Measurements from ENCODE around the gene MIAT. TPM values are rescaled to one million over a fixed set of nuclear protein-coding genes. Genes with fewer than 3 reads are reported as not detected.

The MIAT gene
- total and polyA plus RNA-seq, 9 of the 15 experiments (the other 6 are each of a cell fraction or from before 2014, with no cell fraction given) = 0.03 to 0.93 (median 0.34) TPM

DNA sequence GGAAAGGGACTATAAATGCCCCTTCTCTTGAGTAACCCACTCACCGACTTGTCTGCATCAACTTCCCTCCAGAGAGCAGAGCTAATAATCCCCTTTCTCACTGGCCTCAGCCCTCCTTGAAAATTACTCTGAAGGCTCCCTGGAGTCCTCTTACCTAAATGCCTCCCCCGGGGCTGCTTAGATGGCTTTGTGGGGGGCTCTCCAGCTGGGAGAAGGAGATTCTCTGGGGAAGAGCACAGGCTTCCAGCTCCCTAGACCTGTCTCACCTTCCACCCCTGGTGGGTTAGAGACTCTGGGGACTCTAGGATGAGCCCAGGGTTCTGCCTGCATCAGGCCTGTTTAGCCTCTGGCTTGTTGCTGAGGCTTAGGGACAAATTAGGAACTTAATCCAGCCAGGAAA, 39.8 kb downstream of the MIAT start:
- H3K27ac ChIP-seq (ENCODE audit: extremely low read depth, low read depth, low read length) = no peak overlapping the region
- ChIA-PET CTCF (ENCODE audit: low intra/inter-chr PET ratio) (no interaction called here), POLR2A (no interaction called here)
- H3K4me3 ChIP-seq = no peak overlapping the region
- no peaks in the 10 kb centered on the region for H3K27me3 ChIP-seq (ENCODE audit: control insufficient read depth in 2 of 2, insufficient read depth in 2 of 2, low read length in 2 of 2)
- no TSS peak for BruUV-seq (replicated peaks)
- no peaks in the 10 kb centered on the region for H4K20me1 ChIP-seq (replicated peaks; ENCODE audit: control insufficient read depth, insufficient read depth, low read length)
- intact Hi-C loops (cut with micrococcal nuclease) (no loop called here), in situ Hi-C loops (cut with MboI) (no loop called here)
- no peak overlapping the region for H3K4me2 ChIP-seq (ENCODE audit: insufficient read depth, low read length)
- H3K9me1 ChIP-seq (ENCODE audit: control insufficient read depth, insufficient read depth, low read length) = no peaks in the 10 kb centered on the region
- 0 out of 2 replicates have a peak, but pooled peaks cover 2% of the 10 kb centered on the region for H3K9me3 ChIP-seq (replicated peaks; ENCODE audit: control insufficient read depth, insufficient read depth, low read depth, low read length)
- TF ChIP-seq, protein P1, sequence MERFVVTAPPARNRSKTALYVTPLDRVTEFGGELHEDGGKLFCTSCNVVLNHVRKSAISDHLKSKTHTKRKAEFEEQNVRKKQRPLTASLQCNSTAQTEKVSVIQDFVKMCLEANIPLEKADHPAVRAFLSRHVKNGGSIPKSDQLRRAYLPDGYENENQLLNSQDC (CRISPR knock-in tag; IDR thresholded peaks at IDR 0.05) = no peak
- TF ChIP-seq GTF2E2 (tag; IDR thresholded peaks at IDR 0.05) = no peak
- TF ChIP-seq HDAC3 (IDR thresholded peaks at IDR 0.05; ENCODE audit: borderline replicate concordance, partially characterized antibody) = no peak
- no peak for TF ChIP-seq PCBP1 (IDR thresholded peaks at IDR 0.05; ENCODE audit: low read depth, low read length, poor library complexity, severe bottlenecking)
- no peak for TF ChIP-seq FOXJ2 (tag; IDR thresholded peaks at IDR 0.05)
- H3K36me3 ChIP-seq (ENCODE audit: control insufficient read depth, insufficient read depth, low read length) = no peaks in the 10 kb centered on the region
- H3K9ac ChIP-seq (ENCODE audit: insufficient read depth in 1 of 2, low read depth in 2 of 2, low read length in 2 of 2) = no peak overlapping the region
- DNase-seq (ENCODE audit: extremely low read depth in 1 of 4, low spot score in 3 of 4) = no peak
- FAIRE-seq = no peak
- H2AFZ ChIP-seq (ENCODE audit: low read depth, low read length) = no peak overlapping the region
- H3K4me1 ChIP-seq (replicated peaks in 1 of 2; ENCODE audit: control insufficient read depth in 2 of 2, insufficient read depth in 2 of 2, low read length in 2 of 2) = no peaks in the 10 kb centered on the region
- H3K79me2 ChIP-seq (ENCODE audit: control insufficient read depth, insufficient read depth, low read length) = no peaks in the 10 kb centered on the region
- WGBS (ENCODE audit: insufficient coverage, low coverage, missing lambda C conversion rate) = 56% methylated on average over 2 of the region's 2 CpGs
- no peak for ATAC-seq

DNA sequence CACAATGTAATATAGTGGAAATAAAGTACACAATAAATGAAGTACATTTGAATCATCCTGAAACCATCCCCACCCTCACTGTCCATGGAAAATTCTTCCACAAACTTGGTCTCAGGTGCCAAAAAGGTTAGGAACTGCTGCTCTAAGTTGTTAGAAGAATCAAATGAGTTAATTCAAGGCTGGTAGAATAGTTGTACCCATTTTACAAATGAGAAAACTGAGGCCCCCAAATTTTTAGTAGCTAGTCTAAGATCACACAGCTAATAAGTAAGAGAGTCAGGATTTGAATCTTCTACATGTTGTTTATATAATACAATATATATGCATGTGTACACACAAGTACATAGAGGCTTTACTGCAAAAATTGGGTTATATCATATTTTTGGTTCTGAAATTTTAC, 43.1 kb downstream of the MIAT start:
- no peaks in the 10 kb centered on the region for H4K20me1 ChIP-seq (replicated peaks; ENCODE audit: control insufficient read depth, insufficient read depth, low read length)
- H3K9me1 ChIP-seq (ENCODE audit: control insufficient read depth, insufficient read depth, low read length) = no peaks in the 10 kb centered on the region
- 0 out of 2 replicates have a peak, but pooled peaks cover 2% of the 10 kb centered on the region for H3K9me3 ChIP-seq (replicated peaks; ENCODE audit: control insufficient read depth, insufficient read depth, low read depth, low read length)
- FAIRE-seq = no peak
- BruUV-seq (replicated peaks) = no TSS peak
- ATAC-seq = no peak
- no peaks in the 10 kb centered on the region for H3K4me1 ChIP-seq (replicated peaks in 1 of 2; ENCODE audit: control insufficient read depth in 2 of 2, insufficient read depth in 2 of 2, low read length in 2 of 2)
- in situ Hi-C loops (cut with MboI) = no loop called here
- H3K27me3 ChIP-seq (ENCODE audit: control insufficient read depth in 2 of 2, insufficient read depth in 2 of 2, low read length in 2 of 2) = no peaks in the 10 kb centered on the region
- no peak overlapping the region for H3K4me3 ChIP-seq
- no peak for DNase-seq (ENCODE audit: extremely low read depth in 1 of 4, low spot score in 3 of 4)
- H3K9ac ChIP-seq (ENCODE audit: insufficient read depth in 1 of 2, low read depth in 2 of 2, low read length in 2 of 2) = no peak overlapping the region
- no peak overlapping the region for H3K27ac ChIP-seq (ENCODE audit: extremely low read depth, low read depth, low read length)
- TF ChIP-seq NEUROD1 (IDR thresholded peaks at IDR 0.05; ENCODE audit: borderline replicate concordance, low read depth, low read length, partially characterized antibody) (no peak), ZNF830 (CRISPR knock-in tag; IDR thresholded peaks at IDR 0.05) (no peak), RBM25 (IDR thresholded peaks at IDR 0.05; ENCODE audit: low read depth, low read length, severe bottlenecking) (peak; percentile 69), KAT8 (IDR thresholded peaks at IDR 0.05; ENCODE audit: low read depth) (no peak), POLR2AphosphoS5 (IDR thresholded peaks at IDR 0.05; ENCODE audit: control insufficient read depth, insufficient read depth, low read depth, low read length) (no peak), ADNP (tag; IDR thresholded peaks at IDR 0.05) (0 out of 2 replicates have a peak, but pooled peaks have one; percentile 27), BCOR (IDR thresholded peaks at IDR 0.05) (peak; percentile 31; the same call in 1 of the 2 replicates), MCM5 (IDR thresholded peaks at IDR 0.05; ENCODE audit: low read depth) (no peak), DNMT1 (IDR thresholded peaks at IDR 0.05) (no peak), CBX3 (IDR thresholded peaks at IDR 0.05; ENCODE audit: borderline replicate concordance in 1 of 2, low read length in 2 of 2) (no peak)
- TF ChIP-seq, protein P2, sequence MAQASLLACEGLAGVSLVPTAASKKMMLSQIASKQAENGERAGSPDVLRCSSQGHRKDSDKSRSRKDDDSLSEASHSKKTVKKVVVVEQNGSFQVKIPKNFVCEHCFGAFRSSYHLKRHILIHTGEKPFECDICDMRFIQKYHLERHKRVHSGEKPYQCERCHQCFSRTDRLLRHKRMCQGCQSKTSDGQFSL (CRISPR knock-in tag; IDR thresholded peaks at IDR 0.05) = no peak
- TF ChIP-seq, protein P2 (tag; IDR thresholded peaks at IDR 0.05) = no peak
- CTCF ChIA-PET (ENCODE audit: low intra/inter-chr PET ratio) = no interaction called here
- no peaks in the 10 kb centered on the region for H3K79me2 ChIP-seq (ENCODE audit: control insufficient read depth, insufficient read depth, low read length)
- intact Hi-C loops (cut with micrococcal nuclease) = no loop called here
- no peak overlapping the region for H2AFZ ChIP-seq (ENCODE audit: low read depth, low read length)
- no peak overlapping the region for H3K4me2 ChIP-seq (ENCODE audit: insufficient read depth, low read length)
- no peaks in the 10 kb centered on the region; the same call in 2 of the 3 replicates for H3K36me3 ChIP-seq (ENCODE audit: control insufficient read depth, insufficient read depth, low read length)
- POLR2A ChIA-PET = interaction anchor here (1.1 kb wide), 1 partner anchor 12 kb away, joined by 3 read pairs; no protein-coding TSS in a partner anchor
